Measurements from ENCODE around the gene RBM3.

RBM3 gene

GRCh38 chrX:48600226-48600625 is 25.9 kb downstream of the RBM3 start:
- DNase-seq (ENCODE audit: low read depth) = no peak
- TF ChIP-seq POLR2A (IDR thresholded peaks at IDR 0.05; ENCODE audit: extremely low read depth, insufficient read length) (no peak), MYC (IDR thresholded peaks at IDR 0.05; ENCODE audit: low read depth, low read length) (no peak), CTCF (IDR thresholded peaks at IDR 0.05; ENCODE audit: low read depth, low read length) (no peak), MAX (IDR thresholded peaks at IDR 0.05; ENCODE audit: low read depth, low read length) (no peak)
- H3K4me3 ChIP-seq (ENCODE audit: low read depth, low read length) = no peak overlapping the region

- DNase-seq (ENCODE audit: low read depth) = no peak
- TF ChIP-seq CTCF (IDR thresholded peaks at IDR 0.05; ENCODE audit: low read depth, low read length) = no peak
- no peak for TF ChIP-seq MAX (IDR thresholded peaks at IDR 0.05; ENCODE audit: low read depth, low read length)
- no peak for TF ChIP-seq POLR2A (IDR thresholded peaks at IDR 0.05; ENCODE audit: extremely low read depth, insufficient read length)
- TF ChIP-seq MYC (IDR thresholded peaks at IDR 0.05; ENCODE audit: low read depth, low read length) = no peak
- H3K4me3 ChIP-seq (ENCODE audit: low read depth, low read length) = no peak overlapping the region
Measured at GRCh38 chrX:48601741-48602394, 27.6 kb downstream of the RBM3 start.

- DNase-seq (ENCODE audit: low read depth) = no peak
- H3K4me3 ChIP-seq (ENCODE audit: low read depth, low read length) = no peak overlapping the region
- TF ChIP-seq CTCF (IDR thresholded peaks at IDR 0.05; ENCODE audit: low read depth, low read length) (no peak), MAX (IDR thresholded peaks at IDR 0.05; ENCODE audit: low read depth, low read length) (no peak), POLR2A (IDR thresholded peaks at IDR 0.05; ENCODE audit: extremely low read depth, insufficient read length) (no peak), MYC (IDR thresholded peaks at IDR 0.05; ENCODE audit: low read depth, low read length) (no peak)
Measured at GRCh38 chrX:48604701-48605100, 30.4 kb downstream of the RBM3 start.

- no peak for DNase-seq (ENCODE audit: low read depth)
- no peak for TF ChIP-seq POLR2A (IDR thresholded peaks at IDR 0.05; ENCODE audit: extremely low read depth, insufficient read length)
- TF ChIP-seq MYC (IDR thresholded peaks at IDR 0.05; ENCODE audit: low read depth, low read length) = no peak
- TF ChIP-seq MAX (IDR thresholded peaks at IDR 0.05; ENCODE audit: low read depth, low read length) = no peak
- no peak for TF ChIP-seq CTCF (IDR thresholded peaks at IDR 0.05; ENCODE audit: low read depth, low read length)
- H3K4me3 ChIP-seq (ENCODE audit: low read depth, low read length) = no peak overlapping the region
Measured at GRCh38 chrX:48606091-48606490, 31.8 kb downstream of the RBM3 start.

- no peak overlapping the region for H3K4me3 ChIP-seq (ENCODE audit: low read depth, low read length)
- no peak for TF ChIP-seq POLR2A (IDR thresholded peaks at IDR 0.05; ENCODE audit: extremely low read depth, insufficient read length)
- no peak for TF ChIP-seq MYC (IDR thresholded peaks at IDR 0.05; ENCODE audit: low read depth, low read length)
- no peak for TF ChIP-seq MAX (IDR thresholded peaks at IDR 0.05; ENCODE audit: low read depth, low read length)
- no peak for TF ChIP-seq CTCF (IDR thresholded peaks at IDR 0.05; ENCODE audit: low read depth, low read length)
- DNase-seq (ENCODE audit: low read depth) = no peak
Measured at GRCh38 chrX:48611703-48612102, 37.4 kb downstream of the RBM3 start.

All from NB4 (cell line).